ENCODE measurements around the gene CD59.
"Not testable (repeated sequence)": the region's sequence is repeated elsewhere in the genome, so short reads cannot be mapped to it uniquely, and the experiment has no call there.

The CD59 gene

DNA sequence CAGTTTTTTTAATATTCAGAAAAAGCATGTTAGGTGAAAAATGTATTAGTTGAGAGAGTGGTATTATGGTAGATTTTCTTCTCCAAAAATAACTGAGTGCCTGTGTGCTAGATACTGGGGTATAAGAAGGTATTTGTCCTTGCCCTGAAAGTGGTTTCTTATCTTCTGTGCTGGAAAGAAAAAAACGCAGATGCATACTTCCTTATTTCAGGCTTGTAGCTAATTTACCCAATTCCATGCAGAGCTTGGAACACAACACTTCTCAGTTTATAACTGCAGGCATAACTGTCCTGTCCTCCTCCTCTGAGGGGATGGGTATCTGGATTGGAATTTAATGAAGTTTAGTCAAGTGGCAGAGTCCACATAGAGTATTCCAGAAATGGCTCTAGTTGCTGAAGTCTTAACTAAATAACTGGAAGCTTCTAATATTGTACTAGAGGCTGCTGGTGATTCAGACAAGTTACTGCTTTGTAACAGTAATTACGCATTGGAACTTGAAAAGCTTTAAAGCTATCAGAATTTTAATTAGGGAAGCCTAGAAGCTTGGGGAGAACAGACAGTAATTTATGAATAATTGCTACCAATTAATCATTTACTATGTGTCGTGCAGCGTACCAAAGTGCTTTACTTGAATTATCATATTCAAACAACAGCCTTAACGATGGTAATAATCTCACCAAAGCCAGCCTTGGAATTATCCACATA, 22.9 kb downstream of the CD59 start:
- DNase-seq (ENCODE audit: low read depth): no peak

DNA sequence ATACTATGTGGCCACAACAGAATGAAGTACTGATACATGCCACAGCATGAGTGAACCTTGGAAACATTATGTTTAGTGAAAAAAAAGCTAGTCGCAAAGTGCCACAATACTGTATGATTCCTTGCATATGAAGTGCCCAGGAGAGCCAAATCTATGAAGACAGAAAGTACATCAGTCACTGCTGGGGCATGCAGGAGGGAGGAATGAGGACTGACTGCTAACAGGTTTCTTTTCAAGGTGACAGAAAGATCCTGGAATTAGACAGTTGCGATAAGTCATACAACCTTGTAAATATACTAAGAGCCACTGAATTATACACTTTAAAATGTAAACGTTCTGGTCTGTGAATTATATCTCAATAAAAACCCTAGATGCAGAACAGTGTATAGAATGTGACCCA, 23.8 kb downstream of the CD59 start:
- DNase-seq (ENCODE audit: low read depth): no peak

DNA sequence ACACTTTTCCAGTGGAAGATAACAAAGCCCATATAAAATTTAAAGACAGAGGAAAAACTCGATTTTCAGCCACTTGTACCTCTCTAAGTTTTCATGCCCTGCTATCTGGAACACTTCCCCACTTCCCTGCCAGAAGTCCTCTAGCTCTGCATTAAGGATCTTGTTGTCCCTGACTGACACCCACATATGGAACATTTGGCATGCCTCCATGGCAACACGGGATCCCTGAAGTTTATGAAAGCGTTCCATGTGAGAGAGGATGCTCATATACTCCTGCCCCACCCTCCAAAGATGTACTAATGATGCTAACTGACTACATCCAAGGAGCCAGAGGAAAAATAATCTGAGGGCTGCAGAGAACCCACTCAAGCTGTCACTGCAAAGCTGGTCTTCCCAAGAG, 26.8 kb downstream of the CD59 start:
- no peak for DNase-seq (ENCODE audit: low read depth)

DNA sequence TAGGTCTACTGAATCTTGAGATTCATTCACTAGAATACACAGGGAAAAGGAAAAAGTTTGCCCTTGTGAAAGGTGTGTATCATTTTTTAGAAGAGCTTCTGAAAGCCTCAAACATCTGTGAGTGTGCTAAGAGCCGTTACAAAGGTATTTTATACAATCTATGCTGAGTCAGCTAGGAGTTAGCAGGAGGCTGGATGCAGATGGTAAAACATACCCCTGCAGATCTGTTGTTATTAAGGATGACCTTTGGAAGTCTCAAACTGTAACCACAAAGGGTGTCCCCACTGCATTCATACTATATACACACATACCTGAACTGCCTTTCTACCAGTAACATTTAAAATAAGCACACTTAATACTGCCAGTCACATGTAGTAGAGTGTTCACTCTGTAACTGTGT, 27.2 kb downstream of the CD59 start:
- DNase-seq (ENCODE audit: low read depth): no peak

DNA sequence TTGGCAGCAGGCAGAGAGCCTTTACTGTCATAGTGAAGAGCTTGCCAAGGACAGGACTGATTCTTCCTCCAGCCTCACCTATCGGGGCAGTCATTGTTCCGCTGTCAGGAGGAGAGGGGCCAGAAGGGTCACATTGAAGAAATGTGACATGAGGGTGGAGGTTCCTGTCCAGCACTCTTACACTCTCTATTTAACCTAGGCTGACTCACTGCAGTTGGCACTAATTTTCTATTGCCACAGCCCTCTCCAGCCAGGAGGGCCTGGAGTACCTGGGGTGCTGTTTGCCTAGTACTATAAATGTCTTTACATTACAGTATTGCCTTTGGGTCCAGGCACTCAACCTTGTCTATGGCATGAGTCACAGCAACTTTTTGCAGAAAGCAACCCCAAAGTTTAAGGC, 28.4 kb downstream of the CD59 start:
- not testable (repeated sequence) for DNase-seq (ENCODE audit: low read depth)

DNA sequence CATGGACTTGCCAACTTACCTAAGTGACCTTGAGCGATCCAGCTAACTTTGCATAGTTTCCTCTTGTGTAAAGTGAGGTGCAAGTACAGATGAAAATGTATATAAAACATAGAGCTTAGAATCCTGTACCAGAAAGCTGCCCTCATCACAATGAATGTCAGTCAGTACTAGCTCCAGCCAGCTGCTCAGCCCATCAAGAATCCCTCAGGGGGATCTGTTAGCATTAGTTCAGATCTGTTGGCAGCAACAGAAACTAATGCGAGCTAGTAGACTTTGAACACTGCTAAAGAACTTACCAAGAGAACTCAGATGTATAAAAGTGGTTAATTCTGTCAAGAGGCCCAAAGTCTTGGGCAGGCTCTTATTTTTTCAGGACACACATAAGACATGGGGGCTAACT, 29.3 kb downstream of the CD59 start:
- DNase-seq (ENCODE audit: low read depth): no peak

DNA sequence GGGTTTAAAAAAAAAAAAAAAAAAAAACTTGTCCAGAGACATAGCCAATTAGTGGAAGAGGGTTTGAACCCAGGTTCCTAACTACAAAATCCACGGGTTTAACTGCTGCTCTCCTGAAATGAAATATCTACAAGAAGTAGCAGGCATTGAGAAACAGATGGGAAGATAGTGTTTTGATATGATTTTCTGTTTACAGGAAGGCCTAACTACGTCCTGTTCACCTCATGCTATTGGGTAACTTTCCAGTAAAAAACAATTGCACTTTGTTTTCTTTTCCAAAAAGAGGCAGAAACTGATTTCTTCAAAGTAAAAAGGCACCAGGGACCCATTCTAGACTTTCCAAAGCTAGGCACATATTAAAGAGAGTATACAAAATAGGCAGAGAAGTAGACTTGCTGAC, 29.7 kb downstream of the CD59 start:
- no peak for DNase-seq (ENCODE audit: low read depth)

DNA sequence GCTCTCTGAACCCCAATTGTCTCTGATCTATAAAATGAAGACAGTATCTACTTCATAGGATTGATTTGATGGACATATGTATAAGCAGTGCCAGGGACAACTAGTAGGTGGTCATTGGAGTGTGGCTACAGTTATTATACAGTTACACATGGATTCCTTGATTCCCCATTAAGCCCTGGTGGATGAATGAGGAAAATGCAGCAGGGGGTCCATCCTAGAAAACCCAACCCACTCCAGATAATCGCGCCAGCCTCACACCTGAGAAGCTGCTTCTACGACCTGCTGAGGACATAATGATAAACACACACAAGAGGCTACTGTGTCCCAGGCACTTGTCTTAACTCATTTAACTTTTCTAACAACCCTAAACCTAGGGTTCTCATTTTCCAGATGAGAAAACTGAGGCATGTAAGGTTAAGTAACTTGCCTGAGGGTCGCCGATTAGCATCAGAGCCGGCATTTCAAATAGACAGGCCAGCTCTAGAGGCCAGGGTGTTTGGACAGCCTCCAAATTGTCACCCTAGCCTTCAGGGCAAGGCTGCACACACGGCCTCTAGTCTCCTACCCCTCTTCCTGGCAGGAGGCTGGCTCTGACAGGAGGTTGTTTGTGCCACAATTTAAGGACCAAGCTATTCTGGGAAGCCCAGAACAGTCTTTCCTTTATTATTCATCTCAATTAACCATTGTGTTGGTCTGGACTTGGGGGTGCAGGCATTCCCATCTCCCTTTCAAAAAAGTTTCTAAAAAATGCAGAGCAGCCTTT, 31.8 kb downstream of the CD59 start:
- no peak for DNase-seq (ENCODE audit: low read depth)

DNA sequence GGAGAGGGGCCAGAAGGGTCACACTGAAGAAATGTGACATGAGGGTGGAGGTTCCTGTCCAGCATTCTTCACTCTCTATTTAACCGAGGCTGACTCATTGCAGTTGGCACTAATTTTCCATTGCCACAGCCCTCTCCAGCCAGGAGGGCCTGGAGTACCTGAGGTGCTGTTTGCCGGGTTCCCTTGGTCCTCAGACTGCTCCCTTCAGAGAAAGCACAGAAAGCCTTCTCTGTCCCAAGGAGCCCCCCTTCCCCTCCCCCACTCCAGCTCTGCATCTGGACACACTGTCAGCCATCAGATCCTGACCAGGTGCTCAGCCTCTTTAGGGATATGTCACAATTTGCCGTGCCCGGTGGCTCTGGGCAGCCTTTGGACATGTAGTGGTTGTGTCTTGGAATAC, 32.4 kb downstream of the CD59 start:
- DNase-seq (ENCODE audit: low read depth): no peak

DNA sequence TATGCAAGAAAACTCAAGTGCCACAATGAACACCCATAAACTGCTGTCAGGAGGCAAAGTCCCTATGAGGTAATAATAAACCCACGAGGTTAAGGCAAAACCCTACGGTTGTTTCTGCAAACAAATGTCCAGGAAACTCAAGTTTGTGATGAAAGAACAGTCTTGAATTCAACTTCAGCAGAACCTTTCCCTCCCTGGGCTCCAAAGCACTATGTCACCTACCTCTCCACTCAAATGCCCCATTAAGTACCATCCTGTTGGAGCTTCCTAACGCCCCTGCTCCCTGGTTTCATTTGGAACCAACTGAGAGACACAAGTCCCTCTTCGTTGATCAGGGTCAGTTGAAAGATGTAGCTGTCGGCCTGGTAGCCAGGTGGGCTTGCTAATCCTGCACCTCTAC, 33.0 kb downstream of the CD59 start:
- no peak for DNase-seq (ENCODE audit: low read depth)

DNA sequence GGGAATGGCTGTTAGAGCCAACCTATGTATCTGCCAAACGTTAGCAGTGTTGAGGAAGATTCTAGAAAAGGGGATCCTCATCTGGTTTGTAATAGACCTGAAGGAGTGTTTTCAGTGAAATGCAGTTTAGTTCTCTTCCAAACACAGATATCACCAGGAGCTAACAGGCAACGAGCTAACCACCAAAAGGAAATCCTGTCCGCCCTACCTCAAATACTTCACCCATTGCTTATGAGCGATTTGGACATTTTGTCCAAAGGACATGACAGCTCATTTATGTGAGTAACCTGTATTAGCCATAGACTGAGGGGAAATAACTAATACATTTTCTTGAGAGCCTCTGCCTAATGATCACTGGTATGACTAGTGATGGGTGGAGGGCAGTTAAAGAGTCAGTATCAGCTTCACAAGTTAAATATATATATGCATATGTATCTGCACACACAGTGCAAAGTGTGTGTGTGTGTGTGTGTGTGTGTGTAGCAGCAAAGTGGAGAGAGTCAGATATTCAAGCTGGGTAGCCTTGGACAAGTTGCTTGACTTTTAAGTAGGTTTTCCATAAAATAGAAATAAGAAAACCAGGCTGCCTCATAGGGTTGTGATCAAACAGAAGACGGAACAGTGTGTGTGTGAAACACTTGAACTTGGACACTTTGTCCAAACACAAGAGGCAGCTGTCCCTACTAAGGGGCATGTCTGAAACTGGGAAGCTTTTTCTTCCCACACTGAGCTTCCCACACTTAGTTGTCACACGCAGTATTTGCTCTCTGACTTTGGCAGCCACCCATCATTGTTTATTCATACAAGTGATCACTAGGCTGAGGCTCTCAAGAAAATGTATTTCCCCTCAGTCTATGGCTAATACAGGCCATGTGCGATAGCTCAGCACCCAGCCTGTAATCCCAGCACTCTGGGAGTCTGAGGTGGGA, 34.7 kb downstream of the CD59 start:
- DNase-seq (ENCODE audit: low read depth): no peak

DNA sequence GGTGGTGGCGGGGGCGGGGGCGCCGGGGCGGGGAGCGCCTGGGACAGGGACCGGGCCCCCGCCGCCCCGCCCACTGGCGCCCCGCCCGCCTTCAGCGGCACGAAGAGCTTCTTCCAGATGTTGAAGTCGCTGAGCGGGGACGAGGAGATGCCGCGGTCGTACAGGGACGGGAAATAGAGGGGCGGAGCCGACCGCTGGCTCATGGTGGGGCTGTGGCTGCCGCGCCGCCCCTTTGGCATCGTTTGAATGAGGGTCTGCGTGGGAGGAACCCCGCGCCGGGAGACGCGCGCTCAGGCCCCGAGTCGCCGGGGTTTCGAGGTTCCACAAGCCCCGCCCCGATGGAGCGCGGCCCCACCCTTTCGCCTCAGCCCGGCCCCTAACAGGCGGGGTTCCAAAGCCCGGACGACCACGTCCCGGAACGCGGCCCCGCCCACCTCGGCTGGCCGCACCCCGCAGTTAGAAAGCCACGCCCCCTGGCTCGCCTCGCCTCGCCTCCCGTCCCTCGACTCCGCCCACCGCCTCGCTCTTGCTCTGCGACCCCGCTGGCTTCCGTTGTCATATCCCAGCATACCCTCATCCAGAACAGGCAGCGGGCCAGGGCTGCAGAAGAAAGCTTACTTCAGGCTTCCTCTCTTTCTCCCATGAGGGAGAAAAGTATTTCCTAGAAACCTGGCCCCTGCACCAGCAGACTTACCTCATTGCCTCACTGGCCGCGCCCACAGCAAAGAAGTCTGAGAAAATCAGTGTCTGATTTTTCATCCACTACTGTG, 35.5 kb downstream of the CD59 start, which contains the start of gene C11orf91:
Gene C11orf91, minus strand, starts transcription at position 325 of the 770 bp plus-strand sequence. Its CDS starts 86 bp downstream, at position 239.
- peak; percentile 88 for DNase-seq (ENCODE audit: low read depth)

DNA sequence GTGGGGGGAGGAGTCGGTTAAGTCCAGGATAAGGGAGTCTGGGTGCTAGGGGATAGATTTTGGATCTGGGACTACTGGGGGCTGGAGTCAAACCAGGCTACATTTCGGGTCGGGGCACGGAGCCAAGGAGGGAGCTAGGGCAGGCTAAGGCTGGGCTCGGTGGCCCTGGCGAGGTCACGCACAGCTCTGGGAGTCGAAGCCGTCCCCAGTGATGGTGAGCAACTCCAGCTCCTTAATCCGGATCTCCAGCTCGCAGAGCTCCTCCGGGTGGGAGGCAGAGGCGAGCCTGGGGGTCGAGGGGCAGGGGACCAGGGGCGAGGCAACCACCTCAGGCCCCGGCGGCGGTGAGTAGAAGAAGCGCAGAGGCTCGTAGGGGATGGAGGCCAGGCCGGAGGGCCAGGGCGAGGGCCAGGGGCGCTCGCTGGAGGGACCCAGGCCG, 36.1 kb downstream of the CD59 start:
- DNase-seq (ENCODE audit: low read depth): no peak

DNA sequence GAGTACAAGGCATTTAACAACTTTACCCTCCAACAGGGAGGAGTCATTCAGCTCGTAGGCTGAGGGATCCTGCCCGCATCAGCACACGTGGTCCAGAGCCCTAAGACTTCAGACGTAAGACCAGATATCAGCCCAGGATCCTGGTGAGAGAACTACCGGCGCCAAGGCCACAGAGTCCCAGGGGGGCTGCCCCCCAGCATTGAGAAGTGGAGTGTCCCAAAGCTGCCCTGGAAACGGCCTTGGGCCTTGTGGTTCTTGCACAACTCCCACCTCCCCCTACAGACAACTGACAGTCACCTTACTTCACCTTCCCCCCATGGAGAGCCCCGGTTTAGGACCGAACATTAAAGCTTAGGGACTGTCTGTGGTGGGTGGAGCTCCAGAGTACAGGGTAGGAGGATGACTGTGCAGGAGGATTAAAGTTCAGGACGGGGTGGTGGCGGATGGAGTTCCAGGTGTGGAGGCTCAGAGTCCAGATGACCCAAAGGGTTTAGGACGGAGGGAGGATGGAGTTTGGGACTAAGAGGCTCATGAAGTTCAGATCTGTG, 36.6 kb downstream of the CD59 start:
- no peak for DNase-seq (ENCODE audit: low read depth)

DNA sequence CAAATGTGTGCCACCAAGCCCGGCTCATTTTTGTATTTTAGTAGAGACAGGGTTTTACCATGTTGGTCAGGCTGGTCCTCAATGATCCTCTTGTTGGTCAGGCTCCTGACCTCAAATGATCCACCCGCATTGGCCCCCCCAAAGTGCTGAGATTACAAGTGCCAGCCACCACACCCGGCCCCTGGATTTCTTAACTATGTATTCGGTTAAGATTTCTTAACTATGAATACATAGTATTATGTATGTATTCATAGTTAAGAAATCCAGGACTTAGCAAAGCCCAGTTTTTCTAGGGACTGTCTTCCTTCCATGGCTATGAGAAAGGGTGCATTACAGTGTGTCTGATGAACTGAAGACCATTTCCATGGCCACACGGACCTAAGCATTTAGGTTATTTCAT, 37.3 kb downstream of the CD59 start:
- DNase-seq (ENCODE audit: low read depth): no peak

DNA sequence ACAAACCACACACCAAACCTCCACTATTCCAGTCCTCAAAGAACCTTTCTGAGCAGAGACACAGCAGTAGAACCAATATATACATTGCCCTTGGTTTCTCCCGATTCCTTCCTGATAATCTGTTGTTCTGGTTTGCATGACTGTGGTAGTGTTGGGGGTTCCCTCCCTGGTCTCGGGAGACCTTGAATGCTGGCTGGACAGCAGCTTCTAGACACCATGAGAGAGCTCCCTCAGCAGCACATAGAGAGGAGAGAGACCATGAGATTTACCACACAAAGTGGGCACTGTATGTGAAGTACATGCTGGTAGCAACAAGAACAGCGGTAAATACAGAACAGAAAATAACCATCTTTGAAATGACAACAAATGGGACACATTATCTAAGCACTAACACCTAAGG, 38.2 kb downstream of the CD59 start:
- DNase-seq (ENCODE audit: low read depth): no peak

DNA sequence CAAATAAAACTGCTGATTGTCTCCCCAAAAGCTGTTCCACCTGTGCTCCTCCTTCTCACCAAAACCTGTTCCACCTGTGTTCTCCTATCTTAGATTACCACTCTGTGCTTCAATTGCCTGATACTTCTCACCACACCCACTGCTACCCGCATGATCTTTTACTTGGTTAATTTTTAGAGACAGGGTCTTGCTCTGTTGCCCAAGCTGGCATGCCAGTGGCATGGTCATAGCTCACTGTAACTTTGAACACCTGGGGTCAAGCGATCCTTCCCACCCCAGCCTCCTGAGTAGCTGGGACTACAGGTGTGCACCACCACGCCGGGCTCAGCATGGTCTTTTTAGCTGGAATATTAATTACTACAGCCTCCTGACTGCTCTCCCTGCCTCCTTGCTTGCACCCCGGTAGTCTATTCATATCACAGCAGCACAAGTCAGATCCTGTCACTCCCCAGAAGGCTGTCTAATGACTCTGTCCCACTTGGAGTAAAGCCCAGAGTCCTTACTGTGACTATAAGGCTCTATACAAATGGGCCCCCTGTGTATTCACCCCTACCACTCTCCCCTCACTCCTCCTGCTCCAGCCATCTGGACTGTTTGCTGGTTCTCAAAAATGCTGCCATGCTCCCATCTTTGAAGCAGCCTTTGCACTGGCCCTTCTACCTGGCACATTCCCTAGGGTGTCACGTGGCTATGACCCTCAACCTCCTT, 39.1 kb downstream of the CD59 start:
- DNase-seq (ENCODE audit: low read depth): no peak

DNA sequence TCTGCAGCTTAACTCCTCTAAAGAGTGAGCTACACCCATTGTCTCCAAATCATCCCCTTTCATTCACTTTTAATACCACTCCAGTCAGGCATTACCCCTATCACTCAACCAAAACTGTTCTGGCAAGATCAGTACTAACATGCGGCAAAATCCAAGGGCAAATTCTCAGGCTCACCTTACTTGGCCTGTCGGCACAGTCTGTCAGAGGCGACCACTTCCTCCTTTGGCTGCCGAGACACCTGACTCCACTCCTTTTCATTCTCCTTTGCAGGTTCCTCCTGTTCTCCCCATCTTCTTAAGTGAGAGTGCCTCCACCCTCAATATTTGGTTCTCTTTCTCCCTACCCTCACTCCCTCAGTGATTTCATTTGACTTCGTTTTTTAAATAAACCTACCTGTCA, 39.8 kb downstream of the CD59 start:
- DNase-seq (ENCODE audit: low read depth): no peak

DNA sequence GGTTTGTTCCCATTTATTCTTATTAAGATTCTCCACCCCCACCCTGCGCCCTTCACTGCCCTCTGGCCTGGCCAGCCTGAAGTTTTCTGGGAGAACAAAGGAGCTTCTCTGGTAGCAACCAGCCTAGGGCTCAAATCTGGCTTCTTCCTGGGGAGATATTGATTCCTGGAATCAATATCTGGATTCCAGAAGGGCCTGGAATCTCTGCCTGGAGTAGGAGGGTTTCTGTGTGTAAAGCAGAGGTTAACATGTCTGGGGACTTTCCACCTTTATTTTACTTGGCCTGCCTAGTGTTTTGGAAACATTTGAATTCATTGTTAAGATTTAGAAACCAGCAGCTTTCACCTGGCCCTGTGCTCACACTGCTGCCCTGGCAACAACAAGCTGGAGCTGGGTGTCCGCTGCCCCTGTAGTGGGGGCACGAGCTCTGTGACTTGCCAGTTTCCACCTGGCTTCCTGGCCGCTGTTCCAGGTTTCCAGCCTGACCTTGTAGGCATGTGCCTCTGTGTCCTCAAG, 41.1 kb downstream of the CD59 start:
- no peak for DNase-seq (ENCODE audit: low read depth)

DNA sequence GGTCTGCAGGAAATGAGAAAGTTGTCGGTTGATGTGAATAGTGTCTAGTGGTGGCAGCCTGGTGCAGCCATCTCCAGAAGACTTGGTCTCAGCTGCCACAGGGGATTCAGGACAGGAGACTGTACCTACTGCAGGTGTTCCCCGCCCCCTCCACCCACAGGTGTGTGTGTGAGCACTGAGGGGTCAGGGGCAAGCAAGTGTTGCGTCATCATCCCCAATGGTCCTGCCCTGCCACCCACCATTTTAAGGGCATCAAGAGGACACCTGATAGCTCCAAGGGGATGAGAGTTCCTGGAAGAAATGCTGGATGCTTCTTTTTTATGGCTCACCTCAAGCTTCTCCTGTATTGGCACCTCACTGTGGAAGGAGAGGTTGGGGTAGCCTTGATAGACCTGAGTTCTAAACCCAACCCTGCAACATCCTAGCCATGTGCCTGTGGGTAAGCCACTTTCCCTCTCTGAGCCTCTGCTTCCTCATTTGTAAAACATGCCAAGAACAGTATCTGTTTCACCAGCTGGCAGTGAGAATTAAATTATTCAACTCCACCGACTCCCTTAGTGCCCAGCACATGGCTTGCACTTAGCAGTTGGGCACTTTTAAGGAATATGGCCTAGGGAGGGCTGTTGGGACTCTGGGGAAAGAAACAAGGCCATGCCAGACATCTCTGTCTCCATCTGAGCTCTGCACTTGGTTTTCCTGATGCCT, 41.7 kb downstream of the CD59 start:
- no peak for DNase-seq (ENCODE audit: low read depth)

All from T-helper 22 cell (primary cell).